HCT116 (cell line): Measurements from ENCODE around the gene PTPRQ. TPM values are rescaled to one million over a fixed set of nuclear protein-coding genes. Genes with fewer than 3 reads are reported as not detected.

ENCODE experiments used
- ATAC-seq: fragments of 200-7000 bp; cut with Tn5 transposase; 2 replicates; pipeline ENCODE4 v1.9.1; 2020; ENCODE audit warnings: mild to moderate bottlenecking, moderate library complexity
- BruUV-seq: library from RNA; stranded (reverse); fragments of 400-500 nt; replicated peaks from 2 replicates; lab custom pipeline; 2021; lab: Mats Ljungman, UMichigan
- CTCF ChIA-PET: fragments of 300-600 bp; sonication (Branson Sonifier 250); formaldehyde crosslinking; loops from one replicate; lab custom pipeline; 2021; ENCODE audit warnings: antibody characterized with exemption; lab: Charles Lee
- POLR2A ChIA-PET: fragments of 300-600, 350-600 bp; sonication (Branson Sonifier 250); formaldehyde crosslinking; loops from one replicate; lab custom pipeline; 2021; ENCODE audit warnings: antibody characterized with exemption; lab: Charles Lee
- RAD21 ChIA-PET, 2 experiments: fragments of 300-600 bp; sonication (Branson Sonifier 250); formaldehyde crosslinking; loops; one replicate each; lab custom pipeline; 2023; ENCODE audit warnings: low total read pairs in 2 of 2; ENCODE audit not compliant: uncharacterized antibody in 2 of 2, unreplicated experiment in 2 of 2, low non-redundant PET in 1 of 2; lab: Charles Lee
- DNase-seq: peaks from one replicate; pipeline ENCODE4 v3.0.0-alpha.2; 2010; ENCODE audit warnings: low read depth, low spot score
- H2AFZ ChIP-seq: fragments of 200-600 bp; shearing (Covaris generic), sonication (generic); 2 replicates; pipeline ENCODE4 v1.6.1; 2017; ENCODE audit warnings: low read depth, mixed run types, mixed read lengths, antibody characterized with exemption, low read length; ENCODE audit not compliant: poor library complexity, severe bottlenecking
- H3K27ac ChIP-seq: 2 replicates; pipeline ENCODE4 v1.5.1; 2012; ENCODE audit warnings: low read depth, low read length
- H3K27me3 ChIP-seq: fragments of 200-600 bp; sonication (generic); 2 replicates; pipeline ENCODE4 v1.6.1; 2016; ENCODE audit warnings: mixed run types, low read length, mixed read lengths; ENCODE audit not compliant: insufficient read depth
- H3K36me3 ChIP-seq, 2 experiments: fragments of 200-500 bp in 1 of 2; fragments of 200-600 bp in 1 of 2; sonication (Bioruptor generic) in 1 of 2; sonication (generic) in 1 of 2; 2 replicates each; pipeline versions ENCODE4 v1.5.1 to v1.6.1; 2014 to 2016; ENCODE audit warnings: low read length in 2 of 2, inconsistent platforms in 1 of 2, mixed read lengths in 1 of 2, mixed run types in 1 of 2; ENCODE audit not compliant: insufficient read depth in 2 of 2, control insufficient read depth in 1 of 2
- H3K4me1 ChIP-seq, 2 experiments: fragments of 200-600 bp in 1 of 2; sonication (generic) in 1 of 2; 2 replicates each; pipeline versions ENCODE4 v1.5.1 to v1.6.1; 2012 to 2017; ENCODE audit warnings: low read length in 2 of 2, inconsistent platforms in 1 of 2, mild to moderate bottlenecking in 1 of 2, mixed read lengths in 1 of 2, mixed run types in 1 of 2, moderate library complexity in 1 of 2; ENCODE audit not compliant: insufficient read depth in 2 of 2, control insufficient read depth in 1 of 2
- H3K4me2 ChIP-seq: fragments of 200-600 bp; sonication (generic); 2 replicates; pipeline ENCODE4 v1.6.1; 2017; ENCODE audit warnings: mixed run types, low read length, mixed read lengths
- H3K4me3 ChIP-seq, 2 experiments: fragments of 200-600 bp in 1 of 2; sonication (generic) in 1 of 2; replicated peaks in 1 of 2; 2 replicates each; pipeline ENCODE4 v1.5.1; 2011 to 2016; ENCODE audit warnings: low read length in 2 of 2, control low read depth in 1 of 2, low read depth in 1 of 2, mild to moderate bottlenecking in 1 of 2, mixed read lengths in 1 of 2, mixed run types in 1 of 2
- H3K79me2 ChIP-seq: fragments of 200-600 bp; sonication (generic); 2 replicates; pipeline ENCODE4 v1.6.1; 2017; ENCODE audit warnings: mild to moderate bottlenecking, mixed run types, low read length, moderate library complexity, mixed read lengths; ENCODE audit not compliant: insufficient read depth
- H3K9ac ChIP-seq: fragments of 200-600 bp; sonication (generic); 2 replicates; pipeline ENCODE4 v1.6.1; 2016; ENCODE audit warnings: low read length, mixed read lengths
- H3K9me2 ChIP-seq: fragments of 200-600 bp; sonication (generic), shearing (Covaris generic); 2 replicates; pipeline ENCODE4 v1.6.1; 2017; ENCODE audit warnings: mixed run types, mild to moderate bottlenecking, moderate library complexity; ENCODE audit not compliant: insufficient read depth
- H3K9me3 ChIP-seq, 2 experiments: fragments of 200-500 bp in 1 of 2; fragments of 200-600 bp in 1 of 2; sonication (Bioruptor generic) in 1 of 2; sonication (generic) in 1 of 2; 2 replicates each; pipeline ENCODE4 v1.6.1; 2014 to 2017; ENCODE audit warnings: low read length in 2 of 2, mixed read lengths in 2 of 2, inconsistent platforms in 1 of 2, low read depth in 1 of 2, mild to moderate bottlenecking in 1 of 2, mixed run types in 1 of 2, moderate library complexity in 1 of 2; ENCODE audit not compliant: control insufficient read depth in 1 of 2, insufficient read depth in 1 of 2
- H4K20me1 ChIP-seq: fragments of 200-600 bp; sonication (generic), shearing (Covaris generic); 2 replicates; pipeline ENCODE4 v1.6.1; 2017; ENCODE audit warnings: mixed run types, mild to moderate bottlenecking, moderate library complexity; ENCODE audit not compliant: insufficient read depth
- CBX3 ChIP-seq: IDR thresholded peaks from 2 replicates; pipeline ENCODE4 v1.6.1; 2012; ENCODE audit warnings: low read depth
- EGR1 ChIP-seq: IDR thresholded peaks from 2 replicates; pipeline ENCODE4 v1.6.1; 2012; ENCODE audit warnings: low read depth
- ELF1 ChIP-seq: IDR thresholded peaks from 2 replicates; pipeline ENCODE4 v1.6.1; 2012; ENCODE audit warnings: low read depth, borderline replicate concordance
- EZH2 ChIP-seq: fragments of 200-600 bp; sonication (generic); IDR thresholded peaks from 2 replicates; pipeline ENCODE4 v1.6.1; 2017; ENCODE audit warnings: antibody characterized with exemption, mixed run types
- FOSL1 ChIP-seq: IDR thresholded peaks from 2 replicates; pipeline ENCODE4 v1.6.1; 2012; ENCODE audit warnings: low read depth
- JUND ChIP-seq: IDR thresholded peaks from 2 replicates; pipeline ENCODE4 v1.6.1; 2012
- POLR2A ChIP-seq: IDR thresholded peaks from 2 replicates; pipeline ENCODE4 v1.7.0; 2011; ENCODE audit warnings: borderline replicate concordance; ENCODE audit not compliant: insufficient read depth, insufficient read length; ENCODE audit errors: extremely low read depth
- POLR2AphosphoS5 ChIP-seq: IDR thresholded peaks from 2 replicates; pipeline ENCODE4 v1.6.1; 2011; ENCODE audit warnings: mild to moderate bottlenecking, low read depth, low read length, moderate library complexity
- SRF ChIP-seq: IDR thresholded peaks from 2 replicates; pipeline ENCODE4 v1.6.1; 2012; ENCODE audit warnings: low read depth
- TCF7L2 ChIP-seq: IDR thresholded peaks from 2 replicates; pipeline ENCODE4 v1.7.0; 2011; ENCODE audit warnings: borderline replicate concordance, inconsistent platforms; ENCODE audit not compliant: insufficient read depth, insufficient read length; ENCODE audit errors: extremely low read depth
- ZNF274 ChIP-seq: fragments of 200-500 bp; sonication (Bioruptor generic); IDR thresholded peaks from 2 replicates; pipeline ENCODE4 v1.6.1; 2014; ENCODE audit warnings: mild to moderate bottlenecking, low read depth, low read length, inconsistent platforms
- intact Hi-C: fragments of 100-400 bp; cut with micrococcal nuclease; formaldehyde crosslinking; loops from 2 replicates; pipeline ENCODE4 v1.10.0; 2022
- total RNA-seq: library from RNA; stranded (reverse); gene quantifications from one replicate; pipeline ENCODE4 v1.2.1, GENCODE V29; 2021; ENCODE audit not compliant: unreplicated experiment
- TF ChIP-seq, protein P1 (sequence below): IDR thresholded peaks from 2 replicates; pipeline ENCODE4 v1.6.1; 2012
- TF ChIP-seq, protein P2 (sequence below): IDR thresholded peaks from 2 replicates; pipeline ENCODE4 v1.6.1; 2011; ENCODE audit warnings: mild to moderate bottlenecking, low read length, moderate library complexity; ENCODE audit not compliant: insufficient replicate concordance; ENCODE audit errors: extremely low read depth

Gene PTPRQ
- total RNA-seq, 1 experiment from 2014 or later: not detected

DNA sequence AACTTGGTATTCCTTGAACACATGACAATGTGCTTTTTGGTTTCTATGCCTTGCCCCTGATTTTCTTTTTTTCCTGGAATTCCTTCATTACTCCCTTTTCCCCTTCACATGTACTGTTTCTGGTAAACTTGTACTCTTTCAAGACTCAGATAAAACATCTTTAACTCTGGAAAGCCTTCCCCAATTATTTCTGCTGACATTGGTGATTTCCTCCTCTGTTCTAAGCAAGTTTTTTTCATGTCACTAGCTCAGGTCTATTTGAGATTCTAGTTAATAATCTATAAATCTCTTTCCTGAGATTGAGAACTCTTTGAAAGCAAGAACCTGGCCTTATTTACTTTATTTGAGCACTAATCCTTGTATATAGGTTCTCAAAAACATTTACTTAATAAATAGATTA lies 24.0 kb upstream of the PTPRQ start:
- Histone ChIP-seq H3K36me3 (no peaks in the 10 kb centered on the region), H3K9me2 (no peaks in the 10 kb centered on the region), H3K9me3 (no peaks in the 10 kb centered on the region), H3K27me3 (0 out of 2 replicates have a peak, but pooled peaks cover 7% of the 10 kb centered on the region), H3K4me1 (no peaks in the 10 kb centered on the region), H3K27ac (no peak overlapping the region), H3K4me3 (no peak overlapping the region), H3K4me2 (no peak overlapping the region), H3K79me2 (no peaks in the 10 kb centered on the region), H2AFZ (no peak overlapping the region), H3K9ac (no peak overlapping the region), H4K20me1 (no peaks in the 10 kb centered on the region)
- DNase-seq (no peak), ATAC-seq (no peak)
- ChIA-PET RAD21 (no interaction called here), CTCF (no interaction called here), POLR2A (no interaction called here)
- intact Hi-C loops: no loop called here
- TF ChIP-seq EGR1 (no peak), JUND (no peak), FOSL1 (no peak), CBX3 (no peak), TCF7L2 (no peak), ZNF274 (no peak), SRF (no peak), EZH2 (no peak), POLR2A (no peak), ELF1 (no peak), POLR2AphosphoS5 (no peak)
- TF ChIP-seq, protein P1, sequence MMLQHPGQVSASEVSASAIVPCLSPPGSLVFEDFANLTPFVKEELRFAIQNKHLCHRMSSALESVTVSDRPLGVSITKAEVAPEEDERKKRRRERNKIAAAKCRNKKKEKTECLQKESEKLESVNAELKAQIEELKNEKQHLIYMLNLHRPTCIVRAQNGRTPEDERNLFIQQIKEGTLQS: no peak
- TF ChIP-seq, protein P2, sequence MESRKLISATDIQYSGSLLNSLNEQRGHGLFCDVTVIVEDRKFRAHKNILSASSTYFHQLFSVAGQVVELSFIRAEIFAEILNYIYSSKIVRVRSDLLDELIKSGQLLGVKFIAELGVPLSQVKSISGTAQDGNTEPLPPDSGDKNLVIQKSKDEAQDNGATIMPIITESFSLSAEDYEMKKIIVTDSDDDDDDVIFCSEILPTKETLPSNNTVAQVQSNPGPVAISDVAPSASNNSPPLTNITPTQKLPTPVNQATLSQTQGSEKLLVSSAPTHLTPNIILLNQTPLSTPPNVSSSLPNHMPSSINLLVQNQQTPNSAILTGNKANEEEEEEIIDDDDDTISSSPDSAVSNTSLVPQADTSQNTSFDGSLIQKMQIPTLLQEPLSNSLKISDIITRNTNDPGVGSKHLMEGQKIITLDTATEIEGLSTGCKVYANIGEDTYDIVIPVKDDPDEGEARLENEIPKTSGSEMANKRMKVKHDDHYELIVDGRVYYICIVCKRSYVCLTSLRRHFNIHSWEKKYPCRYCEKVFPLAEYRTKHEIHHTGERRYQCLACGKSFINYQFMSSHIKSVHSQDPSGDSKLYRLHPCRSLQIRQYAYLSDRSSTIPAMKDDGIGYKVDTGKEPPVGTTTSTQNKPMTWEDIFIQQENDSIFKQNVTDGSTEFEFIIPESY: no peak
- BruUV-seq: no TSS peak
